ENCODE measurements around the gene ZNF318. TPM values are rescaled to one million over a fixed set of nuclear protein-coding genes. Genes with fewer than 3 reads are reported as not detected.

Gene ZNF318
- total and polyA plus RNA-seq, 9 donors = 8.3 to 26.0 (median 19.6) TPM

DNA sequence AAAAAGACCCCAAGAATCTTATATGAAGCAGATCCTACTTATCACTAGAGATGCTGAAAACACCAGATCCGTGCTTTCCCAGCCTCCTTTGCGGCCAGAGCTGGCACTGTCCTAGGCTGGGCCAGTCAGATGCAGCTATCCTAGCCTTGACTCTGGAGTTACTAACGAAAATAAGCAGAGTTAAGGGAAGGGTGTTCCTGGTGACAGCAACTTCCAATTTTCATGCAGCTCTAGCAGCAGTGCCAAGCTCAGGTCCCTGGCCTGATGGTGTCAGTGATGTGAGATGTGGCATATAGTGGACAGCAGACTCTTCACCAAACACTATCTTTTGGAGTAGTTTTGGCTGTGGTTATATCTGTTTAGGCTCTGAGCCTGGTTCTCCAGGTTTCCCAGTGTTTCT is 32.3 kb upstream of the ZNF318 start:
- intact Hi-C loops (cut with DNase I) = no loop called here

GRCh38 chr6:43399932-43400487 is 30.6 kb upstream of the ZNF318 start:
- no peak overlapping the region for H3K27ac ChIP-seq
- 71 to 74% (median 74%) methylated on average over 3 of the region's 3 CpGs for WGBS, 3 donors
- H3K36me3 ChIP-seq = no peaks in the 10 kb centered on the region
- H3K4me1 ChIP-seq (ENCODE audit: insufficient read depth) = no peaks in the 10 kb centered on the region
- intact Hi-C loops (cut with DNase I) = no loop called here
- H3K27me3 ChIP-seq = no peaks in the 10 kb centered on the region
- TF ChIP-seq EP300 (IDR thresholded peaks at IDR 0.05) = no peak
- no peak for TF ChIP-seq POLR2A (IDR thresholded peaks at IDR 0.05)
- TF ChIP-seq, protein P1, sequence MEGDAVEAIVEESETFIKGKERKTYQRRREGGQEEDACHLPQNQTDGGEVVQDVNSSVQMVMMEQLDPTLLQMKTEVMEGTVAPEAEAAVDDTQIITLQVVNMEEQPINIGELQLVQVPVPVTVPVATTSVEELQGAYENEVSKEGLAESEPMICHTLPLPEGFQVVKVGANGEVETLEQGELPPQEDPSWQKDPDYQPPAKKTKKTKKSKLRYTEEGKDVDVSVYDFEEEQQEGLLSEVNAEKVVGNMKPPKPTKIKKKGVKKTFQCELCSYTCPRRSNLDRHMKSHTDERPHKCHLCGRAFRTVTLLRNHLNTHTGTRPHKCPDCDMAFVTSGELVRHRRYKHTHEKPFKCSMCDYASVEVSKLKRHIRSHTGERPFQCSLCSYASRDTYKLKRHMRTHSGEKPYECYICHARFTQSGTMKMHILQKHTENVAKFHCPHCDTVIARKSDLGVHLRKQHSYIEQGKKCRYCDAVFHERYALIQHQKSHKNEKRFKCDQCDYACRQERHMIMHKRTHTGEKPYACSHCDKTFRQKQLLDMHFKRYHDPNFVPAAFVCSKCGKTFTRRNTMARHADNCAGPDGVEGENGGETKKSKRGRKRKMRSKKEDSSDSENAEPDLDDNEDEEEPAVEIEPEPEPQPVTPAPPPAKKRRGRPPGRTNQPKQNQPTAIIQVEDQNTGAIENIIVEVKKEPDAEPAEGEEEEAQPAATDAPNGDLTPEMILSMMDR (IDR thresholded peaks at IDR 0.05) = no peak
- no peak overlapping the region for H3K4me3 ChIP-seq
- no peak for DNase-seq
- H3K9me3 ChIP-seq = no peaks in the 10 kb centered on the region

More for the DNA sequence above, 32.3 kb upstream of the ZNF318 start:
- Histone ChIP-seq H3K27me3 (no peaks in the 10 kb centered on the region), H3K36me3 (no peaks in the 10 kb centered on the region), H3K4me3 (no peak overlapping the region), H3K4me1 (ENCODE audit: insufficient read depth) (no peaks in the 10 kb centered on the region), H3K9me3 (no peaks in the 10 kb centered on the region), H3K27ac (no peak overlapping the region)
- DNase-seq = no peak
- 58 to 77% (median 68%) methylated on average over 3 of the region's 3 CpGs for WGBS, 3 donors
- TF ChIP-seq EP300 (IDR thresholded peaks at IDR 0.05) = no peak

DNA sequence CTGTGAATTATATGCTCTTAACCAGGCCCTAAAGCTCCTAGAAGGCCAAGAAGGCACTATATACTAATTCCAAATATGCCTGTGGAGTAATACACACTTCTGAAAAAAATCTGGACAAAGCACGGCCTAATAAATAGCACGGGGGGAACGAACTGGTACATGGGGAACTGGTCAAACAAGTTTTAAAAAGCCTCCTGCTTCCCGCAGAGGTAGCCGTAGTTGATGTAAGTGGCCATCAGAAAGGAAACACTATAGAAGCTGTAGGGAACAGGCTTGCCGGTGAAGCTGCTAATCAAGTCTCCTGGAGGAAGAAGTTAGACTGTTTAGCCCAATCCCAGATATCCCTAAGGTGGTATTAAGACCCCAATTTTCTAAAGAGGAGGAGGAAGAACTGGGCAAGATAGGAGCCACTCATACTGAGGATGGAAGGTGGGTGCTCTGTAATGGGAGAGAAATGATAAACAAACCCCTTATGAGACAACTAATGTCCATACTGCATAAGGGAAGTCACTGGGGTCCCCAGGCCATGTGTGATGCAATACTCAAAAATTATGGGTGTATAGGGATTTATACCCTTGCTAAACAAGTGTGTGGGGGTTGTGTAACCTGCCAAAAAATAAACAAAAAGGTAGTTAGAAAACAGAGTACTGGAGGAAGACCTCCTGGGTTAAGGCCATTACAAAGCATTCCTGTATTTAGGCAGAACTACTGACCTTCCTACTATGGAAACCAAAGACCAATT is 27.1 kb upstream of the ZNF318 start:
- TF ChIP-seq EP300 (IDR thresholded peaks at IDR 0.05) (no peak), POLR2A (IDR thresholded peaks at IDR 0.05) (no peak)
- TF ChIP-seq, protein P1 (IDR thresholded peaks at IDR 0.05) = no peak
- H3K36me3 ChIP-seq = no peaks in the 10 kb centered on the region
- no peaks in the 10 kb centered on the region for H3K4me1 ChIP-seq (ENCODE audit: insufficient read depth)
- H3K4me3 ChIP-seq = no peak overlapping the region
- no peak for DNase-seq
- intact Hi-C loops (cut with DNase I) = no loop called here
- no peak overlapping the region for H3K27ac ChIP-seq
- no peaks in the 10 kb centered on the region for H3K27me3 ChIP-seq
- WGBS, 3 donors = 85 to 86% (median 86%) methylated on average over 6 of the region's 6 CpGs
- H3K9me3 ChIP-seq = no peaks in the 10 kb centered on the region

DNA sequence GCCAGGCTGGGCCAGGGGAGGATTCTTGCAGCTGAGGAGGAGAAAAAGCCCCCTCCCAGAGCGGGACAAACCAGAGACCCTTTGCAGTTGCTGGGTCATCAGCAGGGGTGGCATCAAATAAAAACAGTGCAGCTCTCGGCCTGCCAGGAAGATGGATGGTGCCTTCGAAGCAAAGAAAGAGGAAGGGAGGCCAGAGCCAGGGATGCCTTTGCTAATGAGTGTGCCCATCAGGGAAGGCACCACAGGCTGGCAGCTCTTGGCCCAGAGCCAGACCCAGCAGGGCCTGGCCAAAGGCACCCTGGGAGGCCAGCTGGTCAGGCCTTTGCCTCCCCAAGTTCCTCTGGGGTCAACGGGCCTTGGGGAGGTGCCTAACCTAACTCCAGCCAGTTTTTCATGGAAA is 26.3 kb upstream of the ZNF318 start:
- intact Hi-C loops (cut with DNase I) = no loop called here
- Histone ChIP-seq H3K36me3 (no peaks in the 10 kb centered on the region), H3K4me1 (ENCODE audit: insufficient read depth) (no peaks in the 10 kb centered on the region), H3K9me3 (no peaks in the 10 kb centered on the region), H3K27ac (no peak overlapping the region), H3K4me3 (no peak overlapping the region), H3K27me3 (no peaks in the 10 kb centered on the region)
- no peak for TF ChIP-seq EP300 (IDR thresholded peaks at IDR 0.05)
- no peak for TF ChIP-seq POLR2A (IDR thresholded peaks at IDR 0.05)
- TF ChIP-seq, protein P1 (IDR thresholded peaks at IDR 0.05) = no peak
- DNase-seq = no peak
- 61 to 70% (median 68%) methylated on average over 4 of the region's 4 CpGs for WGBS, 3 donors

DNA sequence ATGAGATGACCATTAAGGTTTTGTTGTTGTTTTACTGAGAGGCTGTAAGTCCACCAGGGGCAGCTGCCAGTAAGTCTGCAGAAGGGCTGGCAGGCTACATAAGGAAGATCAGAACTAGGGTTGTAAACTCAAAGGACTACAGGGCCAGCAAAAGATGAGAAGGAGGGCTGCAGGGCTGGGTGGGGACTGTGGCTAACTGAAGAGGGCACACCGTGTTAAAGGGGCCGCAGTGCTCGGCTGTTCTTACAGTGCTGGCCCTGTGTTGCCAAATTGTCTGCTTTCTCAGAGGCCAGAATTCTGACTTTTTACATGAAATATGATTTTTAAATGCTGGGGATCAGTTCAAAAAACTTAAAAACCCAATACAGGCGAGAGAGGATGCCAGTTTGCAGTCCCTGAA is 25.5 kb upstream of the ZNF318 start:
- no peak for DNase-seq
- Histone ChIP-seq H3K36me3 (no peaks in the 10 kb centered on the region), H3K27ac (no peak overlapping the region), H3K27me3 (no peaks in the 10 kb centered on the region), H3K4me3 (no peak overlapping the region), H3K4me1 (ENCODE audit: insufficient read depth) (no peaks in the 10 kb centered on the region), H3K9me3 (no peaks in the 10 kb centered on the region)
- TF ChIP-seq EP300 (IDR thresholded peaks at IDR 0.05) = no peak
- no peak for TF ChIP-seq POLR2A (IDR thresholded peaks at IDR 0.05)
- TF ChIP-seq, protein P1 (IDR thresholded peaks at IDR 0.05) = no peak
- intact Hi-C loops (cut with DNase I) = no loop called here
- WGBS, 3 donors = 92 to 97% (median 92%) methylated on average over 4 of the region's 4 CpGs

All from ovary (tissue), 9 donors.